Smooth muscle cell (in vitro differentiated cells): ENCODE results near the gene EMC10. TPM values are rescaled to one million over a fixed set of nuclear protein-coding genes. Genes with fewer than 3 reads are reported as not detected.
A peak's percentile ranks its signal among the peaks of the same experiment; 100 is the strongest.

Experiments
- DNase-seq: peaks from one replicate; lab custom pipeline; 2025; ENCODE audit not compliant: unreplicated experiment; lab: John Stamatoyannopoulos, UW
- H2AFZ ChIP-seq: fragments of 200-600 bp; sonication (generic); 2 replicates; pipeline ENCODE4 v1.6.0; 2016; ENCODE audit warnings: antibody characterized with exemption, low read depth, mild to moderate bottlenecking
- H3F3A ChIP-seq: fragments of 200-600 bp; sonication (generic); 2 replicates; pipeline ENCODE4 v1.6.0; 2017; ENCODE audit warnings: antibody characterized with exemption, low read depth
- H3K27ac ChIP-seq: fragments of 200-600 bp; sonication (generic); 2 replicates; pipeline ENCODE4 v1.5.1; 2016; ENCODE audit warnings: low read depth, mild to moderate bottlenecking
- H3K27me3 ChIP-seq: fragments of 200-600 bp; sonication (generic); 2 replicates; pipeline ENCODE4 v1.6.1; 2016; ENCODE audit warnings: low read depth, mild to moderate bottlenecking
- H3K36me3 ChIP-seq: fragments of 200-600 bp; sonication (generic); 2 replicates; pipeline ENCODE4 v1.5.1; 2016; ENCODE audit warnings: low read depth
- H3K4me1 ChIP-seq: fragments of 200-600 bp; sonication (generic); 2 replicates; pipeline ENCODE4 v1.5.1; 2016; ENCODE audit warnings: low read depth
- H3K4me2 ChIP-seq: fragments of 200-600 bp; sonication (generic); 2 replicates; pipeline ENCODE4 v1.6.0; 2016; ENCODE audit warnings: mild to moderate bottlenecking
- H3K4me3 ChIP-seq: fragments of 200-600 bp; sonication (generic); 2 replicates; pipeline ENCODE4 v1.5.1; 2016; ENCODE audit warnings: mild to moderate bottlenecking
- H3K79me2 ChIP-seq: fragments of 200-600 bp; sonication (generic); 2 replicates; pipeline ENCODE4 v1.6.0; 2016; ENCODE audit warnings: low read depth, mild to moderate bottlenecking
- H3K9ac ChIP-seq: fragments of 200-600 bp; sonication (generic); 2 replicates; pipeline ENCODE4 v1.6.0; 2016; ENCODE audit warnings: low read depth
- H3K9me3 ChIP-seq: fragments of 200-600 bp; sonication (generic); replicated peaks from 2 replicates; pipeline ENCODE4 v1.5.1; 2016; ENCODE audit warnings: low read depth
- H4K20me1 ChIP-seq: fragments of 200-600 bp; sonication (generic); 2 replicates; pipeline ENCODE4 v1.6.0; 2016; ENCODE audit warnings: low read depth
- CTCF ChIP-seq: fragments of 200-600 bp; sonication (generic); IDR thresholded peaks from 2 replicates; pipeline ENCODE4 v1.5.1; 2017; ENCODE audit warnings: borderline replicate concordance, mild to moderate bottlenecking, antibody characterized with exemption; ENCODE audit not compliant: insufficient read depth, poor library complexity, severe bottlenecking
- WGBS: methylation state at CpG from one replicate; pipeline ENCODE4 v1.1.7; 2016; ENCODE audit warnings: low lambda C conversion rate; 5-methylcytosine and 5-hydroxymethylcytosine counted together
- polyA plus RNA-seq: library from polyadenylated mRNA; unstranded; fragments of >200 nt; fragmentation: Nextera tagmentation; extraction: Ambion mirVana; gene quantifications from 2 replicates; pipeline ENCODE4 v1.2.1, GENCODE V29; 2016
- total RNA-seq: library from RNA; depleted of rRNA; stranded (reverse); fragments of >200 nt; gene quantifications from 2 replicates; pipeline ENCODE4 v1.2.3, GENCODE V29; 2014

Gene EMC10
- total and polyA plus RNA-seq, 2 experiments from 2014 or later, result 18.0 to 51.7 TPM

GRCh38 chr19:50512112-50512998 lies 36.0 kb downstream of the EMC10 start:
- Histone ChIP-seq H3K79me2 (no peaks in the 10 kb centered on the region), H3K4me3 (peak overlapping the region; percentile 74), H3K9ac (no peak overlapping the region), H3K9me3 (no peaks in the 10 kb centered on the region), H4K20me1 (no peaks in the 10 kb centered on the region), H3F3A (no peaks in the 10 kb centered on the region), H3K27ac (no peak overlapping the region), H3K4me1 (peaks cover 4% of the 10 kb centered on the region), H3K36me3 (no peaks in the 10 kb centered on the region), H3K27me3 (no peaks in the 10 kb centered on the region), H2AFZ (no peak overlapping the region), H3K4me2 (peak overlapping the region; percentile 79)
- no peak for DNase-seq
- WGBS, result 91% methylated on average over 36 of the region's 36 CpGs
- no peak for TF ChIP-seq CTCF

- no peak overlapping the region for H2AFZ ChIP-seq
- H3K9me3 ChIP-seq, result no peaks in the 10 kb centered on the region
- no peaks in the 10 kb centered on the region for H3K79me2 ChIP-seq
- H3K9ac ChIP-seq, result no peak overlapping the region
- no peaks in the 10 kb centered on the region for H3F3A ChIP-seq
- H4K20me1 ChIP-seq, result no peaks in the 10 kb centered on the region
- no peak overlapping the region for H3K4me3 ChIP-seq
- H3K27me3 ChIP-seq, result no peaks in the 10 kb centered on the region
- no peak overlapping the region for H3K27ac ChIP-seq
- no peak for TF ChIP-seq CTCF
- no peak overlapping the region for H3K4me2 ChIP-seq
- WGBS, result 89% methylated on average over 12 of the region's 12 CpGs
- H3K36me3 ChIP-seq, result no peaks in the 10 kb centered on the region
- DNase-seq, result no peak
- peaks cover 4% of the 10 kb centered on the region for H3K4me1 ChIP-seq
Measured at GRCh38 chr19:50512999-50513745, 36.9 kb downstream of the EMC10 start.

GRCh38 chr19:50513746-50514345 lies 37.5 kb downstream of the EMC10 start, which contains the start of gene ASPDH:
TSS of gene ASPDH (minus strand) at chr19:50513913. CDS start at chr19:50513823, 90 bp downstream.
- H3F3A ChIP-seq, result no peaks in the 10 kb centered on the region
- H3K9ac ChIP-seq, result no peak within 1 kb of the TSS
- TF ChIP-seq CTCF, result no peak
- peaks cover 4% of the 10 kb centered on the region for H3K4me1 ChIP-seq
- H4K20me1 ChIP-seq, result no peaks in the 10 kb centered on the region
- H3K4me3 ChIP-seq, result no peak within 1 kb of the TSS
- H2AFZ ChIP-seq, result no peak within 1 kb of the TSS
- H3K79me2 ChIP-seq, result no peaks in the 10 kb centered on the region
- no peak within 1 kb of the TSS for H3K4me2 ChIP-seq
- H3K36me3 ChIP-seq, result no peaks in the 10 kb centered on the region
- no peak within 1 kb of the TSS for H3K27ac ChIP-seq
- no peaks in the 10 kb centered on the region for H3K27me3 ChIP-seq
- 73% methylated on average over 10 of the region's 22 CpGs for WGBS
- DNase-seq, result no peak
- no peaks in the 10 kb centered on the region for H3K9me3 ChIP-seq
